ENCODE measurements around the gene SNAI1.

The SNAI1 gene

GRCh38 chr20:49942942-49943341, 39.8 kb upstream of the SNAI1 start:
- no peak for TF ChIP-seq NFIC (IDR thresholded peaks at IDR 0.05)
- no peak for TF ChIP-seq FOXM1 (IDR thresholded peaks at IDR 0.05; ENCODE audit: borderline replicate concordance, low read depth)
- TF ChIP-seq EGR1 (IDR thresholded peaks at IDR 0.05) = no peak
- TF ChIP-seq, protein P1, sequence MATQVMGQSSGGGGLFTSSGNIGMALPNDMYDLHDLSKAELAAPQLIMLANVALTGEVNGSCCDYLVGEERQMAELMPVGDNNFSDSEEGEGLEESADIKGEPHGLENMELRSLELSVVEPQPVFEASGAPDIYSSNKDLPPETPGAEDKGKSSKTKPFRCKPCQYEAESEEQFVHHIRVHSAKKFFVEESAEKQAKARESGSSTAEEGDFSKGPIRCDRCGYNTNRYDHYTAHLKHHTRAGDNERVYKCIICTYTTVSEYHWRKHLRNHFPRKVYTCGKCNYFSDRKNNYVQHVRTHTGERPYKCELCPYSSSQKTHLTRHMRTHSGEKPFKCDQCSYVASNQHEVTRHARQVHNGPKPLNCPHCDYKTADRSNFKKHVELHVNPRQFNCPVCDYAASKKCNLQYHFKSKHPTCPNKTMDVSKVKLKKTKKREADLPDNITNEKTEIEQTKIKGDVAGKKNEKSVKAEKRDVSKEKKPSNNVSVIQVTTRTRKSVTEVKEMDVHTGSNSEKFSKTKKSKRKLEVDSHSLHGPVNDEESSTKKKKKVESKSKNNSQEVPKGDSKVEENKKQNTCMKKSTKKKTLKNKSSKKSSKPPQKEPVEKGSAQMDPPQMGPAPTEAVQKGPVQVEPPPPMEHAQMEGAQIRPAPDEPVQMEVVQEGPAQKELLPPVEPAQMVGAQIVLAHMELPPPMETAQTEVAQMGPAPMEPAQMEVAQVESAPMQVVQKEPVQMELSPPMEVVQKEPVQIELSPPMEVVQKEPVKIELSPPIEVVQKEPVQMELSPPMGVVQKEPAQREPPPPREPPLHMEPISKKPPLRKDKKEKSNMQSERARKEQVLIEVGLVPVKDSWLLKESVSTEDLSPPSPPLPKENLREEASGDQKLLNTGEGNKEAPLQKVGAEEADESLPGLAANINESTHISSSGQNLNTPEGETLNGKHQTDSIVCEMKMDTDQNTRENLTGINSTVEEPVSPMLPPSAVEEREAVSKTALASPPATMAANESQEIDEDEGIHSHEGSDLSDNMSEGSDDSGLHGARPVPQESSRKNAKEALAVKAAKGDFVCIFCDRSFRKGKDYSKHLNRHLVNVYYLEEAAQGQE (IDR thresholded peaks at IDR 0.05; ENCODE audit: low read depth) = no peak
- no peak for TF ChIP-seq CREB1 (IDR thresholded peaks at IDR 0.05; ENCODE audit: low read depth)
- TF ChIP-seq YY1 (IDR thresholded peaks at IDR 0.05; ENCODE audit: low read depth) = no peak
- TF ChIP-seq ZBTB7A (IDR thresholded peaks at IDR 0.05; ENCODE audit: low read depth) = no peak
- no peak for TF ChIP-seq CEBPB (IDR thresholded peaks at IDR 0.05)

GRCh38 chr20:49945306-49945700, 37.5 kb upstream of the SNAI1 start:
- TF ChIP-seq EP300 (IDR thresholded peaks at IDR 0.05; ENCODE audit: borderline replicate concordance) (no peak), TCF12 (IDR thresholded peaks at IDR 0.05; ENCODE audit: low read depth) (no peak), CREB1 (IDR thresholded peaks at IDR 0.05; ENCODE audit: low read depth) (no peak), MAX (IDR thresholded peaks at IDR 0.05) (no peak), CEBPB (IDR thresholded peaks at IDR 0.05) (no peak), FOXM1 (IDR thresholded peaks at IDR 0.05; ENCODE audit: borderline replicate concordance, low read depth) (no peak), EGR1 (IDR thresholded peaks at IDR 0.05) (no peak), ZBTB7A (IDR thresholded peaks at IDR 0.05; ENCODE audit: low read depth) (no peak), TEAD4 (IDR thresholded peaks at IDR 0.05) (no peak), TAF1 (IDR thresholded peaks at IDR 0.05; ENCODE audit: low read depth) (no peak)
- TF ChIP-seq, protein P2, sequence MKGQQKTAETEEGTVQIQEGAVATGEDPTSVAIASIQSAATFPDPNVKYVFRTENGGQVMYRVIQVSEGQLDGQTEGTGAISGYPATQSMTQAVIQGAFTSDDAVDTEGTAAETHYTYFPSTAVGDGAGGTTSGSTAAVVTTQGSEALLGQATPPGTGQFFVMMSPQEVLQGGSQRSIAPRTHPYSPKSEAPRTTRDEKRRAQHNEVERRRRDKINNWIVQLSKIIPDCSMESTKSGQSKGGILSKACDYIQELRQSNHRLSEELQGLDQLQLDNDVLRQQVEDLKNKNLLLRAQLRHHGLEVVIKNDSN (IDR thresholded peaks at IDR 0.05) = no peak

DNA sequence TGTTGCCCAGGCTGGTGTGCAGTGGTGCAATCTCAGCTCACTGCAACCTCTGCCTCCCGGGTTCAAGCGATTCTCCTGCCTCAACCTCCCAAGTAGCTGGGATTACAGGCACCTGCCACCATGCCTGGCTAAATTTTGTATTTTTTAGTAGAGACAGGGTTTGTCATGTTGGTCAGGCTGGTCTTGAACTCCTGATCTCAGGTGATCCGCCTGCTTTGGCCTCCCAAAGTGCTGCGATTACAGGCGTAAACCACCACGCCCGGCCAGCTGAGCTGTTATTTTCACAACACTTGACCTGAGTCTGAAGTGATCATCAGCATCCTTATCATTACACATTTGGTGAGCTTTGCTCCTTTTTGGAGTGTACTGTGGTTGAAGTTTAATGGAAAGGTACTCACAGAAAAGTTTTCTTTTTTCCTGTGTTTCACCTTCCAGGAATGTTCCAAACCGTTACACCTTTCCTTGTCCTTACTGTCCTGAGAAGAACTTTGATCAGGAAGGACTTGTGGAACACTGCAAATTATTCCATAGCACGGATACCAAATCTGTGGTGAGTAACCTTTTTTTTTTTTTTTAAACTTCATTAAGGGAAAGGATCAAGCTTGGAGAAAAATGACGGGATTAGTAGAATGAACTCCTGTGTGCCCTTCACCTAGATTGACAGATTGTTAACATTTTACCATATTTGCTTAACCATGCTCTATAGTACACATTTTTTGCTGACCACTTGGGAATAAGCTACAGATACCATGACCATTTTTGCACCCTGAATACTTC, 36.9 kb upstream of the SNAI1 start:
- no peak for TF ChIP-seq ZBTB7A (IDR thresholded peaks at IDR 0.05; ENCODE audit: low read depth)
- TF ChIP-seq, protein P2 (IDR thresholded peaks at IDR 0.05) = no peak
- no peak for TF ChIP-seq TAF1 (IDR thresholded peaks at IDR 0.05; ENCODE audit: low read depth)
- TF ChIP-seq EP300 (IDR thresholded peaks at IDR 0.05; ENCODE audit: borderline replicate concordance) = no peak
- no peak for TF ChIP-seq NFIC (IDR thresholded peaks at IDR 0.05)
- TF ChIP-seq EGR1 (IDR thresholded peaks at IDR 0.05) = no peak
- no peak for TF ChIP-seq FOXM1 (IDR thresholded peaks at IDR 0.05; ENCODE audit: borderline replicate concordance, low read depth)
- TF ChIP-seq CREB1 (IDR thresholded peaks at IDR 0.05; ENCODE audit: low read depth) = no peak
- no peak for TF ChIP-seq RAD21 (IDR thresholded peaks at IDR 0.05; ENCODE audit: low read depth)
- TF ChIP-seq TEAD4 (IDR thresholded peaks at IDR 0.05) = no peak
- TF ChIP-seq TCF12 (IDR thresholded peaks at IDR 0.05; ENCODE audit: low read depth) = no peak
- TF ChIP-seq, protein P1 (IDR thresholded peaks at IDR 0.05; ENCODE audit: low read depth) = no peak

- TF ChIP-seq ZBTB7A (IDR thresholded peaks at IDR 0.05; ENCODE audit: low read depth) (no peak), EGR1 (IDR thresholded peaks at IDR 0.05) (no peak)
These were observed 34.6 kb upstream of the SNAI1 start for GRCh38 chr20:49948178-49948577.

DNA sequence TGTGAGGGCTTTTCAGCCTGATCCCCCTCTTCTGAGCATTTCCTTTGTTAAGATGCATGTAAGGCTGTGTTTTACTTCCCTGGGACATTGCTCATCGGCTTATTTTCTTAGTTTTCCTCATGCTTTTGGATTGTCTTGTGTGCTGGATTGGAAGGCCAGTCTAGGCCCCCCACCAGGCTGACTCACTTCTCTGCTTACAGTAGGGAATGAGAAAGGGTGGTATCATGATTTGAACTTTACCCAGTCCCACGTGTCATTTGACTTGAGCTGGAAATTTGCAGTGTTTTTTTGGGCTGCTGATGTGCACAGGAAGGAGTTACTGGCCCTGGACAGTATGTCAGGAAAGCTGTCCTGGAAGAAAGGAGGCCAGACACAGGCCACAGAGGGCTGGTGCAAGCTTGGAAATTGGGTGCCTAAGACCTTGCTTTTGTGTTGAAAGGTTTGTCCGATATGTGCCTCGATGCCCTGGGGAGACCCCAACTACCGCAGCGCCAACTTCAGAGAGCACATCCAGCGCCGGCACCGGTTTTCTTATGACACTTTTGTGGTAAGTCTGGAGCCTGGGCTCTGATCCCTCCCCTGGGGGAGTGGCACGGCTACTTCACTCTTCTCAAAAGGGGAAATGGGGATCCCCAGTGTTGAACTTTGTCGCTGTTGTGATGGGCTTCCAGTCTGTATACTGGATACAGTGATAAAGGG, 33.8 kb upstream of the SNAI1 start:
- TF ChIP-seq YY1 (IDR thresholded peaks at IDR 0.05; ENCODE audit: low read depth) (no peak), ZBTB7A (IDR thresholded peaks at IDR 0.05; ENCODE audit: low read depth) (no peak), NFIC (IDR thresholded peaks at IDR 0.05) (no peak), CREB1 (IDR thresholded peaks at IDR 0.05; ENCODE audit: low read depth) (no peak), EP300 (IDR thresholded peaks at IDR 0.05; ENCODE audit: borderline replicate concordance) (no peak), MAX (IDR thresholded peaks at IDR 0.05) (no peak), FOXM1 (IDR thresholded peaks at IDR 0.05; ENCODE audit: borderline replicate concordance, low read depth) (no peak), RAD21 (IDR thresholded peaks at IDR 0.05; ENCODE audit: low read depth) (no peak), TEAD4 (IDR thresholded peaks at IDR 0.05) (no peak), CEBPB (IDR thresholded peaks at IDR 0.05) (no peak), TCF12 (IDR thresholded peaks at IDR 0.05; ENCODE audit: low read depth) (no peak), TAF1 (IDR thresholded peaks at IDR 0.05; ENCODE audit: low read depth) (no peak), EGR1 (IDR thresholded peaks at IDR 0.05) (no peak)
- TF ChIP-seq, protein P2 (IDR thresholded peaks at IDR 0.05) = no peak
- TF ChIP-seq, protein P1 (IDR thresholded peaks at IDR 0.05; ENCODE audit: low read depth) = no peak
